Naive thymus-derived CD4-positive, alpha-beta T cell (primary cell): ENCODE measurements around the gene SNX19. TPM values are rescaled to one million over a fixed set of nuclear protein-coding genes. Genes with fewer than 3 reads are reported as not detected.

Experiments
- ATAC-seq: fragments of 150-1000 bp; cut with Tn5 transposase; 2 replicates; pipeline ENCODE4 v1.10.0; 2021; ENCODE audit warnings: mild to moderate bottlenecking, moderate library complexity
- CTCF ChIA-PET: fragments of 350-600 bp; sonication (Branson Sonifier 250); formaldehyde crosslinking; loops from one replicate; lab custom pipeline; 2021; ENCODE audit warnings: antibody characterized with exemption; lab: Charles Lee
- POLR2A ChIA-PET: fragments of 350-600 bp; sonication (Branson Sonifier 250); formaldehyde crosslinking; loops from one replicate; lab custom pipeline; 2021; ENCODE audit warnings: antibody characterized with exemption, inconsistent platforms; lab: Charles Lee
- DNase-seq, 9 donors: peaks; one replicate each; pipeline versions ENCODE4 v3.0.0 to v3.0.0-alpha.2; 2020 to 2022; ENCODE audit warnings: mixed read lengths in 1 of 9
- H3K27ac ChIP-seq: one replicate; pipeline ENCODE4 v1.7.0; 2013; ENCODE audit warnings: mild to moderate bottlenecking, low read depth, low read length, moderate library complexity
- H3K27me3 ChIP-seq, 2 donors: one replicate each; pipeline ENCODE4 v1.7.0; 2013; ENCODE audit warnings: low read length in 2 of 2, mild to moderate bottlenecking in 2 of 2, moderate library complexity in 2 of 2; ENCODE audit not compliant: control insufficient read depth in 2 of 2, insufficient read depth in 2 of 2
- H3K36me3 ChIP-seq, 3 experiments: 1 replicate in 2 of 3; 2 replicates in 1 of 3; pipeline ENCODE4 v1.7.0; 2013; ENCODE audit warnings: low read length in 3 of 3, mild to moderate bottlenecking in 3 of 3, moderate library complexity in 1 of 3; ENCODE audit not compliant: insufficient read depth in 3 of 3, control insufficient read depth in 2 of 3
- H3K4me1 ChIP-seq, 2 donors: one replicate each; pipeline ENCODE4 v1.7.0; 2013; ENCODE audit warnings: low read length in 2 of 2, mild to moderate bottlenecking in 2 of 2, moderate library complexity in 1 of 2; ENCODE audit not compliant: control insufficient read depth in 2 of 2, insufficient read depth in 2 of 2
- H3K4me3 ChIP-seq: 2 replicates; pipeline ENCODE4 v1.7.0; 2013; ENCODE audit warnings: mild to moderate bottlenecking, low read length
- H3K9me3 ChIP-seq, 3 experiments: 1 replicate in 2 of 3; 2 replicates in 1 of 3; pipeline ENCODE4 v1.7.0; 2013; ENCODE audit warnings: low read length in 3 of 3; ENCODE audit not compliant: control insufficient read depth in 2 of 3
- H3K27ac Mint-ChIP-seq, 9 donors: one replicate each; pipeline ENCODE4 v1.8.0; 2020 to 2022; ENCODE audit warnings: mixed read lengths in 9 of 9, mild to moderate bottlenecking in 8 of 9, moderate library complexity in 5 of 9, inconsistent platforms in 2 of 9
- H3K27me3 Mint-ChIP-seq, 5 donors: one replicate each; pipeline ENCODE4 v1.8.0; 2021 to 2022; ENCODE audit warnings: mixed read lengths in 5 of 5, mild to moderate bottlenecking in 1 of 5
- H3K36me3 Mint-ChIP-seq, 5 donors: one replicate each; pipeline ENCODE4 v1.8.0; 2020 to 2022; ENCODE audit warnings: mixed read lengths in 5 of 5, mild to moderate bottlenecking in 3 of 5, inconsistent platforms in 1 of 5
- H3K4me1 Mint-ChIP-seq, 7 donors: one replicate each; pipeline ENCODE4 v1.8.0; 2020 to 2022; ENCODE audit warnings: mixed read lengths in 7 of 7, mild to moderate bottlenecking in 3 of 7, inconsistent platforms in 1 of 7
- H3K4me3 Mint-ChIP-seq, 10 donors: one replicate each; pipeline ENCODE4 v1.8.0; 2020 to 2022; ENCODE audit warnings: mild to moderate bottlenecking in 10 of 10, mixed read lengths in 10 of 10, moderate library complexity in 6 of 10, inconsistent platforms in 2 of 10
- H3K9me3 Mint-ChIP-seq, 11 donors: one replicate each; pipeline ENCODE4 v1.8.0; 2020 to 2022; ENCODE audit warnings: mixed read lengths in 11 of 11, mild to moderate bottlenecking in 4 of 11, inconsistent platforms in 1 of 11, moderate library complexity in 1 of 11
- intact Hi-C, 2 donors: fragments of 100-400 bp; cut with micrococcal nuclease; formaldehyde crosslinking; loops; one replicate each; pipeline ENCODE4 v1.15.1; 2023
- polyA plus RNA-seq, 2 donors: library from polyadenylated mRNA; unstranded; fragments of 300-500 nt; fragmentation: Illumina TruSeq; gene quantifications; one replicate each; pipeline ENCODE4 v1.2.3, GENCODE V29; 2021
- total RNA-seq, 6 experiments: library from RNA in 5 of 6; stranded (reverse) in 5 of 6; gene quantifications; 1 replicate in 5 of 6; 2 replicates in 1 of 6; pipeline ENCODE4 v1.2.3 and lab custom pipeline; 2021 to 2026

The SNX19 gene
- total and polyA plus RNA-seq, 7 experiments from 2014 or later, result 24.8 to 101 (median 56.6) TPM

- DNase-seq (no peak), ATAC-seq (no peak)
- peaks cover 5 to 17% (median 14%) of the 10 kb centered on the region in 5 donors for H3K27me3 Mint-ChIP-seq
- intact Hi-C loops, result loop anchor here (1.0 to 10.0 kb wide), 13 partner anchors 22 to 1635 kb away; partner anchors contain the start of genes APLP2 (in 2 of the 2), NFRKB (in 2 of the 2) and PRDM10 (in 1 of the 2)
- H3K27me3 ChIP-seq, result no peaks in the 10 kb centered on the region
- H3K9me3 Mint-ChIP-seq, result peaks cover 0 to 39% (median 17%) of the 10 kb centered on the region in 11 donors
- peak overlapping the region; percentile 54 for H3K4me3 ChIP-seq
- peak overlapping the region; percentile 84 for H3K27ac ChIP-seq
- H3K27ac Mint-ChIP-seq, result peak overlapping the region; percentile 85 to 95 (median 92)
- POLR2A ChIA-PET, result interaction anchor here (0.6 to 2.2 kb wide), 6 partner anchors 18 to 914 kb away, joined by 3 to 7 read pairs (median 5); partner anchors contain the start of genes PRDM10 and ZBTB44
- peaks cover 0 to 28% (median 0%) of the 10 kb centered on the region in 3 experiments for H3K36me3 ChIP-seq
- H3K4me3 Mint-ChIP-seq, result peak overlapping the region; percentile 83 to 91 (median 88)
- H3K4me1 ChIP-seq, result peaks cover 9 to 16% of the 10 kb centered on the region in 2 donors
- peaks cover 5 to 47% (median 35%) of the 10 kb centered on the region in 7 donors for H3K4me1 Mint-ChIP-seq
- peaks cover 15 to 32% (median 25%) of the 10 kb centered on the region in 5 donors for H3K36me3 Mint-ChIP-seq
- CTCF ChIA-PET, result interaction anchor here (0.9 to 1.5 kb wide), 3 partner anchors 13 to 63 kb away, joined by 3 read pairs; no protein-coding TSS in a partner anchor
- peaks cover 0 to 27% (median 7%) of the 10 kb centered on the region in 3 experiments for H3K9me3 ChIP-seq
Measured at GRCh38 chr11:130916910-130917309, 631 bp upstream of the SNX19 start.

- Histone ChIP-seq H3K27me3 (no peaks in the 10 kb centered on the region), H3K4me1 (peaks cover 9 to 16% of the 10 kb centered on the region in 2 donors), H3K4me3 (peak overlapping the region; percentile 54), H3K27ac (peak overlapping the region; percentile 84), H3K9me3 (peaks cover 0 to 34% (median 7%) of the 10 kb centered on the region in 3 experiments), H3K36me3 (peaks cover 0 to 28% (median 0%) of the 10 kb centered on the region in 3 experiments)
- Mint-ChIP-seq H3K4me1 (peaks cover 5 to 56% (median 40%) of the 10 kb centered on the region in 7 donors), H3K27me3 (peaks cover 0 to 8% (median 5%) of the 10 kb centered on the region in 5 donors), H3K9me3 (peaks cover 0 to 47% (median 17%) of the 10 kb centered on the region in 11 donors), H3K36me3 (peaks cover 15 to 42% (median 35%) of the 10 kb centered on the region in 5 donors), H3K4me3 (peak overlapping the region; percentile 83 to 91 (median 88)), H3K27ac (peak overlapping the region; percentile 78 to 95 (median 90))
- no peak for ATAC-seq
- DNase-seq, result peak in 1 of 9 donors; percentile 7
- ChIA-PET CTCF (interaction anchor here (0.9 to 1.5 kb wide), 4 partner anchors 12 to 64 kb away, joined by 3 read pairs; no protein-coding TSS in a partner anchor), POLR2A (interaction anchor here (0.6 to 2.2 kb wide), 7 partner anchors 12 to 913 kb away, joined by 3 to 7 read pairs (median 3); partner anchors contain the start of genes PRDM10 and ZBTB44)
- intact Hi-C loops, result loop anchor here (1.0 to 10.0 kb wide), 13 partner anchors 21 to 1633 kb away; partner anchors contain the start of genes APLP2 (in 2 of the 2), NFRKB (in 2 of the 2) and PRDM10 (in 1 of the 2)
Measured at GRCh38 chr11:130915603-130916237, 559 bp downstream of the SNX19 start.

- Mint-ChIP-seq H3K4me3 (peak overlapping the region in 9 of 10 donors; percentile 0 to 68 (median 7)), H3K27me3 (no peaks in the 10 kb centered on the region), H3K36me3 (peaks cover 26 to 62% (median 59%) of the 10 kb centered on the region in 5 donors), H3K9me3 (peaks cover 0 to 51% (median 17%) of the 10 kb centered on the region in 11 donors), H3K4me1 (peaks cover 26 to 80% (median 63%) of the 10 kb centered on the region in 7 donors), H3K27ac (no peak overlapping the region)
- Histone ChIP-seq H3K9me3 (peaks cover 0 to 34% (median 7%) of the 10 kb centered on the region in 3 experiments), H3K4me3 (no peak overlapping the region), H3K36me3 (peaks cover 7 to 48% (median 9%) of the 10 kb centered on the region in 3 experiments), H3K4me1 (peaks cover 9 to 16% of the 10 kb centered on the region in 2 donors), H3K27ac (no peak overlapping the region), H3K27me3 (no peaks in the 10 kb centered on the region)
- intact Hi-C loops, result loop anchor here in 1 of 2 donors (10.0 kb wide), 1 partner anchor 848 kb away; the partner anchor contains the start of gene APLP2
- DNase-seq, result no peak
- no peak for ATAC-seq
- CTCF ChIA-PET, result interaction anchor here (1.9 kb wide), 1 partner anchor 51 kb away, joined by 8 read pairs; no protein-coding TSS in a partner anchor
- POLR2A ChIA-PET, result no interaction called here
Measured at GRCh38 chr11:130913268-130913667, 3.0 kb downstream of the SNX19 start.

- no peaks in the 10 kb centered on the region for H3K27me3 Mint-ChIP-seq
- Histone ChIP-seq H3K9me3 (peaks cover 0 to 34% (median 7%) of the 10 kb centered on the region in 3 experiments), H3K4me3 (no peak overlapping the region), H3K27me3 (no peaks in the 10 kb centered on the region), H3K36me3 (peaks cover 9 to 56% (median 11%) of the 10 kb centered on the region in 3 experiments), H3K4me1 (peaks cover 9 to 16% of the 10 kb centered on the region in 2 donors), H3K27ac (no peak overlapping the region)
- H3K4me3 Mint-ChIP-seq, result peak overlapping the region in 4 of 10 donors; percentile 11 to 41 (median 29)
- ChIA-PET CTCF (no interaction called here), POLR2A (interaction anchor here (0.5 to 0.6 kb wide), 2 partner anchors 12 to 909 kb away, joined by 3 read pairs; no protein-coding TSS in a partner anchor)
- peaks cover 27 to 70% (median 65%) of the 10 kb centered on the region in 5 donors for H3K36me3 Mint-ChIP-seq
- ATAC-seq (no peak), DNase-seq (no peak)
- H3K27ac Mint-ChIP-seq, result peak overlapping the region in 2 of 9 donors; percentile 3 to 12
- intact Hi-C loops, result loop anchor here in 1 of 2 donors (10.0 kb wide), 1 partner anchor 848 kb away; the partner anchor contains the start of gene APLP2
- peaks cover 0 to 51% (median 17%) of the 10 kb centered on the region in 11 donors for H3K9me3 Mint-ChIP-seq
- peaks cover 28 to 86% (median 65%) of the 10 kb centered on the region in 7 donors for H3K4me1 Mint-ChIP-seq
Measured at GRCh38 chr11:130912552-130912951, 3.7 kb downstream of the SNX19 start.

GRCh38 chr11:130911306-130911705 is 5.0 kb downstream of the SNX19 start:
- Histone ChIP-seq H3K27me3 (no peaks in the 10 kb centered on the region), H3K27ac (no peak overlapping the region), H3K36me3 (peaks cover 9 to 68% (median 16%) of the 10 kb centered on the region in 3 experiments), H3K9me3 (peaks cover 0 to 34% (median 7%) of the 10 kb centered on the region in 3 experiments), H3K4me1 (peaks cover 9 to 11% of the 10 kb centered on the region in 2 donors), H3K4me3 (no peak overlapping the region)
- Mint-ChIP-seq H3K9me3 (peaks cover 0 to 51% (median 17%) of the 10 kb centered on the region in 11 donors), H3K27ac (no peak overlapping the region), H3K27me3 (no peaks in the 10 kb centered on the region), H3K4me1 (peaks cover 29 to 80% (median 58%) of the 10 kb centered on the region in 7 donors), H3K4me3 (no peak overlapping the region), H3K36me3 (peaks cover 27 to 82% (median 75%) of the 10 kb centered on the region in 5 donors)
- no peak for DNase-seq
- ChIA-PET CTCF (interaction anchor here (0.9 kb wide), 1 partner anchor 17 kb away, joined by 3 read pairs; no protein-coding TSS in a partner anchor), POLR2A (no interaction called here)
- intact Hi-C loops, result loop anchor here in 1 of 2 donors (10.0 kb wide), 1 partner anchor 847 kb away; the partner anchor contains the start of gene APLP2
- no peak for ATAC-seq

GRCh38 chr11:130909650-130910049 is 6.6 kb downstream of the SNX19 start:
- Mint-ChIP-seq H3K4me1 (peaks cover 20 to 73% (median 54%) of the 10 kb centered on the region in 7 donors), H3K27me3 (no peaks in the 10 kb centered on the region), H3K4me3 (no peak overlapping the region), H3K36me3 (peaks cover 32 to 93% (median 80%) of the 10 kb centered on the region in 5 donors), H3K9me3 (peaks cover 0 to 40% (median 15%) of the 10 kb centered on the region in 11 donors), H3K27ac (peak overlapping the region in 1 of 9 donors; percentile 23)
- H3K27ac ChIP-seq, result no peak overlapping the region
- H3K4me3 ChIP-seq, result no peak overlapping the region
- peaks cover 0 to 31% (median 4%) of the 10 kb centered on the region in 3 experiments for H3K9me3 ChIP-seq
- no peaks in the 10 kb centered on the region for H3K27me3 ChIP-seq
- CTCF ChIA-PET, result no interaction called here
- H3K4me1 ChIP-seq, result no peaks in the 10 kb centered on the region
- POLR2A ChIA-PET, result no interaction called here
- intact Hi-C loops, result loop anchor here in 1 of 2 donors (10.0 kb wide), 1 partner anchor 845 kb away; the partner anchor contains the start of gene APLP2
- ATAC-seq (no peak), DNase-seq (no peak)
- peaks cover 23 to 72% (median 31%) of the 10 kb centered on the region in 3 experiments for H3K36me3 ChIP-seq
